GM12892 (cell line): ENCODE results near the gene CDK13.

Experiments
- POLR2A ChIP-seq: IDR thresholded peaks from 2 replicates; pipeline ENCODE4 v1.6.1; 2011; ENCODE audit warnings: low read depth, low read length, control low read depth
- POLR2AphosphoS5 ChIP-seq: IDR thresholded peaks from 2 replicates; pipeline ENCODE4 v1.6.1; 2011; ENCODE audit warnings: low read depth, low read length, control low read depth

- TF ChIP-seq POLR2AphosphoS5 (no peak), POLR2A (no peak)
These were observed 27.5 kb upstream of the CDK13 start for GRCh38 chr7:39922580-39922979.
